HG03196 (cell line): ENCODE data around the gene SRSF7.
"Not testable (repeated sequence)": the region's sequence is repeated elsewhere in the genome, so short reads cannot be mapped to it uniquely, and the experiment has no call there.

Source experiments
- ATAC-seq: cut with Tn5 transposase; IDR thresholded peaks from one replicate; pipeline ENCODE4 v1.9.1; 2021; ENCODE audit not compliant: unreplicated experiment

The SRSF7 gene

GRCh38 chr2:38754506-38754905, 3.3 kb upstream of the SRSF7 start:
- ATAC-seq, result no peak

GRCh38 chr2:38754049-38754448, 2.9 kb upstream of the SRSF7 start:
- ATAC-seq, result no peak

- ATAC-seq, result peak; percentile 2
These were observed 642 bp upstream of the SRSF7 start for GRCh38 chr2:38751596-38752410.

- peak; percentile 42 for ATAC-seq
These were observed 910 bp downstream of the SRSF7 start for GRCh38 chr2:38750011-38750890.

- ATAC-seq, result no peak
These were observed 2.0 kb downstream of the SRSF7 start for GRCh38 chr2:38748943-38749804.

GRCh38 chr2:38748391-38748790, 2.8 kb downstream of the SRSF7 start:
- no peak for ATAC-seq

GRCh38 chr2:38747819-38748218, 3.3 kb downstream of the SRSF7 start:
- no peak for ATAC-seq

GRCh38 chr2:38747007-38747424, 4.1 kb downstream of the SRSF7 start:
- no peak for ATAC-seq

GRCh38 chr2:38745267-38745666, 5.9 kb downstream of the SRSF7 start:
- no peak for ATAC-seq

- ATAC-seq, result no peak
These were observed 6.8 kb downstream of the SRSF7 start for GRCh38 chr2:38744399-38744780.

- no peak for ATAC-seq
These were observed 7.3 kb downstream of the SRSF7 start for GRCh38 chr2:38743672-38744398.

GRCh38 chr2:38742797-38743559, 8.2 kb downstream of the SRSF7 start:
- no peak for ATAC-seq

GRCh38 chr2:38740851-38741731, 10.1 kb downstream of the SRSF7 start:
- no peak for ATAC-seq

GRCh38 chr2:38739524-38739923, 11.6 kb downstream of the SRSF7 start:
- no peak for ATAC-seq

- no peak for ATAC-seq
These were observed 13.2 kb downstream of the SRSF7 start for GRCh38 chr2:38737925-38738324.

GRCh38 chr2:38737000-38737698, 14.0 kb downstream of the SRSF7 start:
- not testable (repeated sequence) for ATAC-seq

GRCh38 chr2:38735999-38736320, 15.2 kb downstream of the SRSF7 start:
- ATAC-seq, result no peak
